OCI-LY1 (cell line): ENCODE data around the gene PLA2G6.

Experiments
- EZH2 ChIP-seq: fragments of 200-600 bp; sonication (generic), shearing (Covaris generic); IDR thresholded peaks from 2 replicates; pipeline ENCODE4 v1.8.0; 2017; ENCODE audit warnings: borderline replicate concordance, mixed run types, mild to moderate bottlenecking, antibody characterized with exemption, low read length, moderate library complexity, mixed read lengths
- TF ChIP-seq, protein P1 (sequence below): fragments of 200-600 bp; sonication (generic), shearing (Covaris generic); IDR thresholded peaks from 2 replicates; pipeline ENCODE4 v1.5.1; 2017; ENCODE audit warnings: mild to moderate bottlenecking, antibody characterized with exemption, low read length, moderate library complexity, mixed read lengths

GRCh38 chr22:38172832-38173640, 8.6 kb downstream of the PLA2G6 start:
- TF ChIP-seq, protein P1, sequence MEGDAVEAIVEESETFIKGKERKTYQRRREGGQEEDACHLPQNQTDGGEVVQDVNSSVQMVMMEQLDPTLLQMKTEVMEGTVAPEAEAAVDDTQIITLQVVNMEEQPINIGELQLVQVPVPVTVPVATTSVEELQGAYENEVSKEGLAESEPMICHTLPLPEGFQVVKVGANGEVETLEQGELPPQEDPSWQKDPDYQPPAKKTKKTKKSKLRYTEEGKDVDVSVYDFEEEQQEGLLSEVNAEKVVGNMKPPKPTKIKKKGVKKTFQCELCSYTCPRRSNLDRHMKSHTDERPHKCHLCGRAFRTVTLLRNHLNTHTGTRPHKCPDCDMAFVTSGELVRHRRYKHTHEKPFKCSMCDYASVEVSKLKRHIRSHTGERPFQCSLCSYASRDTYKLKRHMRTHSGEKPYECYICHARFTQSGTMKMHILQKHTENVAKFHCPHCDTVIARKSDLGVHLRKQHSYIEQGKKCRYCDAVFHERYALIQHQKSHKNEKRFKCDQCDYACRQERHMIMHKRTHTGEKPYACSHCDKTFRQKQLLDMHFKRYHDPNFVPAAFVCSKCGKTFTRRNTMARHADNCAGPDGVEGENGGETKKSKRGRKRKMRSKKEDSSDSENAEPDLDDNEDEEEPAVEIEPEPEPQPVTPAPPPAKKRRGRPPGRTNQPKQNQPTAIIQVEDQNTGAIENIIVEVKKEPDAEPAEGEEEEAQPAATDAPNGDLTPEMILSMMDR: no peak
- no peak for TF ChIP-seq EZH2
